ENCODE results near the gene ZNF660.

ZNF660 gene

GRCh38 chr3:44632193-44632592 is 47.4 kb downstream of the ZNF660 start:
- no peak for DNase-seq (ENCODE audit: low read depth)

- no peak for DNase-seq (ENCODE audit: low read depth)
Measured at GRCh38 chr3:44642337-44642736, 57.6 kb downstream of the ZNF660 start.

GRCh38 chr3:44643024-44643423 is 58.3 kb downstream of the ZNF660 start:
- DNase-seq (ENCODE audit: low read depth) = no peak

DNA sequence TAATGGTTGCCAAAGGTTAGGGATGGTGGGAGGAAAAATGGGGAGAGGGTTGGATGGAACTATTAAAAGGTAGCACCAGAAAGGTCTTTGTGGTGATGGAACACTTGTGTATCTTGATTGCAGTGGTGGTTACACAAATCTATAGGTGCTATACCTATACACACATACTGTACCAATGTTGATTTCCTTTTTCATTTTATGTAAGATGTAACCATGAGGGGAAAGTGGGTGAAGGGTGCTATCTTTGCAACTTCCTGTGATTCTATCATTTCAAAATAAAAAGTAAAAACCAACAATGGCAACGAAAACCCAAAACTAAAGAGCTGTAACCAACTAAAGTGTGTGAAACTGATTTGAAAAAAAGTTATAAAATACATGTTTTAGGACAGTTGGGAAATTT is 63.0 kb downstream of the ZNF660 start:
- DNase-seq (ENCODE audit: low read depth) = no peak

DNA sequence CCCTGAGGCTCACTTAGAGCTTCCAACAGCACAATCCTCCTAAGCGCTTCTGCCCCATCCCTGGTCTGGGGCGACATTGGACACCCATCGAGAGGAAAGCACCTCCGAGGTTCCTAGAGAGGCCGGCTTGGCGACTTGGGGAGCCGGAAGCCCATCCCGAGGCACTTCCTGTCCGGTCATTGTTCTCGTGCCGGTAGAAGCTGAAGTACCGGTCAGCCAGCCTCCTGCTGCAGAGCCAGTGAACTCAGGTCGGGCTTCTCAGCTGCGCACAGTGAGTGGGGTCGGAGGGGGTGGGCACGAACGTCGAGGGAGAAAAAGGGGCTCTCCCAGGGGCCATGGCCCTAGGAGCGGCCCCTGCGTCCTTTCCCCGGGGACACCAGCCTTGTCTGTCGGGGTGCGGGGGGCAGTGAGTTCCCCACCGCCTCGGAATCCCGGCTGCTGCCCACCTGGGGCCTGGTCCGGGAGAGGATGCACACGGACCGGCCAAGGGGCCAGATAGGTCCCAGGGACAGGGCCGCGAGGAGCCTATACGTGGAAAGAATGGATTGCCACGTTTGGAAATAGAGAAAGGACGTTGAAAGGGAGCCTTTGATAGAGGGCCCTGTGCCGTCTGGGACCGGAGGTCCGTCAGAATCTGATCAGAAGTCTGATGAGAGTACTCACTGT is 63.9 kb downstream of the ZNF660 start, which contains the start of gene ZNF35:
ZNF35 (plus strand) TSS at position 169 of the 666 bp plus-strand sequence. CDS start 2,336 bp downstream, outside the sequence.
- DNase-seq (ENCODE audit: low read depth) = no peak

Measured in stimulated activated CD4-positive, alpha-beta T cell treated with anti-CD3 and anti-CD28 coated beads, Interleukin-2, amount 100 ng/mL, for 4 hours (primary cell).